Lower leg skin (tissue), 3 donors: ENCODE measurements around the gene FZD4.

Experiments used
- CTCF ChIP-seq, 3 donors: fragments of 450-650 bp; IDR thresholded peaks; one replicate each; pipeline ENCODE4 v1.5.1; 2016; ENCODE audit warnings: antibody characterized with exemption in 3 of 3, mild to moderate bottlenecking in 3 of 3, moderate library complexity in 2 of 3
- POLR2A ChIP-seq, 2 donors: fragments of 450-650 bp; IDR thresholded peaks; one replicate each; pipeline ENCODE4 v1.6.1; 2016 to 2017; ENCODE audit warnings: antibody characterized with exemption in 2 of 2, mild to moderate bottlenecking in 1 of 2, moderate library complexity in 1 of 2

GRCh38 chr11:86896441-86896841 lies 58.8 kb downstream of the FZD4 start:
- TF ChIP-seq CTCF (IDR thresholded peaks at IDR 0.05) (no peak), POLR2A (IDR thresholded peaks at IDR 0.05) (no peak)
